ENCODE measurements around the gene SOWAHD. TPM values are rescaled to one million over a fixed set of nuclear protein-coding genes. Genes with fewer than 3 reads are reported as not detected.

The SOWAHD gene
- total RNA-seq, 1 donor from 2014 or later = 1.6 TPM

GRCh38 chrX:119809185-119809666 lies 50.8 kb downstream of the SOWAHD start:
- Histone ChIP-seq H3K9me3 (ENCODE audit: control insufficient read depth in 3 of 3, low read length in 3 of 3) (no peaks in the 10 kb centered on the region), H3K4me1 (ENCODE audit: control insufficient read depth in 3 of 3, insufficient read depth in 3 of 3, low read length in 3 of 3) (no peaks in the 10 kb centered on the region), H3K27me3 (ENCODE audit: control insufficient read depth in 3 of 3, insufficient read depth in 3 of 3, low read length in 3 of 3) (no peaks in the 10 kb centered on the region), H3K27ac (ENCODE audit: low read depth, low read length) (no peak overlapping the region), H3K36me3 (ENCODE audit: control insufficient read depth in 3 of 3, insufficient read depth in 3 of 3, low read length in 3 of 3) (no peaks in the 10 kb centered on the region), H3K9ac (ENCODE audit: low read depth in 1 of 3, low read length in 3 of 3) (no peak overlapping the region), H3K4me3 (ENCODE audit: low read length in 3 of 3) (no peak overlapping the region)

Small RNA genes within 50 kb of the gene (small RNA-seq; reads per million reads assigned to genes)
- gene SNORA69 = not detected

Other genes with a start within 250 kb of the SOWAHD start
- 25.1 TPM for gene STEEP1, start 193.2 kb upstream of the SOWAHD start, total RNA-seq
- 19.8 TPM for gene UBE2A, start 184.0 kb upstream of the SOWAHD start, total RNA-seq
- gene NKRF, start 152.2 kb upstream of the SOWAHD start, total RNA-seq = 3.1 TPM
- 13.0 TPM for gene SEPTIN6, start 65.4 kb upstream of the SOWAHD start, total RNA-seq
- 6,835 TPM for gene RPL39, start 33.0 kb downstream of the SOWAHD start, total RNA-seq
- 1.6 TPM for gene UPF3B, start 94.4 kb downstream of the SOWAHD start, total RNA-seq
- gene RNF113A, start 113.1 kb downstream of the SOWAHD start, total RNA-seq = 9.4 TPM
- gene NDUFA1, start 113.2 kb downstream of the SOWAHD start, total RNA-seq = 122 TPM
- gene AKAP14, start 137.3 kb downstream of the SOWAHD start, total RNA-seq = not detected
- gene NKAP, start 185.2 kb downstream of the SOWAHD start, total RNA-seq = 4.2 TPM